IPS-11a (cell line): ENCODE data around the gene ADAR.
A peak's percentile ranks its signal among the peaks of the same experiment; 100 is the strongest.
"Not testable (repeated sequence)": the region's sequence is repeated elsewhere in the genome, so short reads cannot be mapped to it uniquely, and the experiment has no call there.

Experiments
- H3K4me3 ChIP-seq: one replicate; pipeline ENCODE4 v1.5.1; 2013; ENCODE audit warnings: low read depth, low read length, control low read depth

ADAR gene, protein sequence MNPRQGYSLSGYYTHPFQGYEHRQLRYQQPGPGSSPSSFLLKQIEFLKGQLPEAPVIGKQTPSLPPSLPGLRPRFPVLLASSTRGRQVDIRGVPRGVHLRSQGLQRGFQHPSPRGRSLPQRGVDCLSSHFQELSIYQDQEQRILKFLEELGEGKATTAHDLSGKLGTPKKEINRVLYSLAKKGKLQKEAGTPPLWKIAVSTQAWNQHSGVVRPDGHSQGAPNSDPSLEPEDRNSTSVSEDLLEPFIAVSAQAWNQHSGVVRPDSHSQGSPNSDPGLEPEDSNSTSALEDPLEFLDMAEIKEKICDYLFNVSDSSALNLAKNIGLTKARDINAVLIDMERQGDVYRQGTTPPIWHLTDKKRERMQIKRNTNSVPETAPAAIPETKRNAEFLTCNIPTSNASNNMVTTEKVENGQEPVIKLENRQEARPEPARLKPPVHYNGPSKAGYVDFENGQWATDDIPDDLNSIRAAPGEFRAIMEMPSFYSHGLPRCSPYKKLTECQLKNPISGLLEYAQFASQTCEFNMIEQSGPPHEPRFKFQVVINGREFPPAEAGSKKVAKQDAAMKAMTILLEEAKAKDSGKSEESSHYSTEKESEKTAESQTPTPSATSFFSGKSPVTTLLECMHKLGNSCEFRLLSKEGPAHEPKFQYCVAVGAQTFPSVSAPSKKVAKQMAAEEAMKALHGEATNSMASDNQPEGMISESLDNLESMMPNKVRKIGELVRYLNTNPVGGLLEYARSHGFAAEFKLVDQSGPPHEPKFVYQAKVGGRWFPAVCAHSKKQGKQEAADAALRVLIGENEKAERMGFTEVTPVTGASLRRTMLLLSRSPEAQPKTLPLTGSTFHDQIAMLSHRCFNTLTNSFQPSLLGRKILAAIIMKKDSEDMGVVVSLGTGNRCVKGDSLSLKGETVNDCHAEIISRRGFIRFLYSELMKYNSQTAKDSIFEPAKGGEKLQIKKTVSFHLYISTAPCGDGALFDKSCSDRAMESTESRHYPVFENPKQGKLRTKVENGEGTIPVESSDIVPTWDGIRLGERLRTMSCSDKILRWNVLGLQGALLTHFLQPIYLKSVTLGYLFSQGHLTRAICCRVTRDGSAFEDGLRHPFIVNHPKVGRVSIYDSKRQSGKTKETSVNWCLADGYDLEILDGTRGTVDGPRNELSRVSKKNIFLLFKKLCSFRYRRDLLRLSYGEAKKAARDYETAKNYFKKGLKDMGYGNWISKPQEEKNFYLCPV

DNA sequence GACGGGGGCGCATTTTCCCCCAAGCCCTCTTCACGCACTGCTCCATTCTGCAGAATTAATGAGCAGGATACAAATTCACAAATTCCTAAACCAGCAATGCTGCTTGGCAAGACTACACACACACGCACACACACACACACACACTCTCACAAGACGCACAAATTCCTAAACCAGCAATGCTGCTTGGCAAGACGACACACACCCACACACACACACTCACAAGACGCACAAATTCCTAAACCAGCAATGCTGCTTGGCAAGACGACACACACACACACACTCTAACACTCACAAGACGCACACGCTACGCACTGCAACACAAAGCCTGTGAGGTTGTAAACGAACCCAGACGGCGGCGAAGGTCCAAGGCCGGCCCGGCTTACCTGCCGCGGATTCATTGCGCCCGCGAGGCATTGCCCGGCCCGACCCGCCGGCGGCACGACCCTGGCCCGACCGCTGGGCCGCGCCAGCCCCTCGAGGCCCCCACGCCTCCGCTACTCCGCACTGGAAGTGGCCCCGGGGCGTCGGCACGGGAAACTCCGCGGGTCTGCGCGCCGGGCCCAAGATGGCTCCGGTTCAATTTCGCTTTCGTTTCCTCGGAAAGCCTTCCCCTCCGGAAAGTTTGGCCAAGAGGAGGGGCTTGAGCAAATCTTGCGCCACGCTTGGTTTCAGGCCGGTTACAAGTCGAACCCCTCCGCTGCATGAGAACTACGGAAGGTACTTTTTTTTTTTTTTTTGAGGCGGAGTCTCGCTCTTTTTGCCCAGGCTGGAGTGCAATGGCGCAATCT, at the start of gene ADAR:
ADAR (minus strand) TSS at position 578 of the 788 bp plus-strand sequence; CDS start at position 398, 180 bp downstream.
- peak within 1 kb of the TSS; percentile 96 for H3K4me3 ChIP-seq

DNA sequence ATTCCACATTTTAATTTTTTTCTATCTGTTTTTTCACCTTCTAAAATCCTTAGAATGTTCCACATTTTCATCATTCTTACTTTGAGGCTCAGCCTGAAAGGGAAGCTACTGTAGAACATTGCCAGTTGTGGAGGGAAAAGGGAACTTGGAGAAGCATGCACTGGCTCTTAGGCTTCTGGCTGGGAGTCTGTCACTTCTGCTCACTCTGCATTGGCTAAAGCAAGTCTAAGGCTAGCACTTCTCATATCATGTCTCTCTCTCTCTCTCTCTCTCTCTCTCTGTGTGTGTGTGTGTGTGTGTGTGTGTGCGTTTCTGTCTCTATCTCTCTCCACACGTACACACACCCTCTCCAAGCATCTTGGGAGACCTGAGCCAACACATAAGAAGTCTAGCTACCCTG, 49.6 kb upstream of the ADAR start:
- H3K4me3 ChIP-seq, result no peak overlapping the region

DNA sequence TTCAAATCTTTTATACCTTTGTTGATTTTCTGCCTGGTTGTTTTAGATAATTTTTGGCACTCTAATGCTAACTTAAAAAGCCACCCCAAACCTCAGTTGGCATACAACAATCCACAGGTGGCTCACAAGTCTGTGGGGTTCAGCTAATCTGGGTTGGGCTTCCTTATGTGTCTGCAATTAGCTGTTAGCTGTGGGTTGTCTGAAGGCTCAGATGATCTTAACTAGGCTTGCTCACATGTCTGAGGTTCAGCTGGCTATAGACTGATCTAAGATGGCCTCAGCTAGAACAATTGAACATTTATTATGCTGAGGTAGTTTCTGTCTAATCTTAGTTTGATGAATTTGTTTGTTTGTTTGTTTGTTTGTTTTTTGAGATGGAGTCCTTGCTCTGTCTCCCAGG, 44.9 kb upstream of the ADAR start:
- no peak overlapping the region for H3K4me3 ChIP-seq

DNA sequence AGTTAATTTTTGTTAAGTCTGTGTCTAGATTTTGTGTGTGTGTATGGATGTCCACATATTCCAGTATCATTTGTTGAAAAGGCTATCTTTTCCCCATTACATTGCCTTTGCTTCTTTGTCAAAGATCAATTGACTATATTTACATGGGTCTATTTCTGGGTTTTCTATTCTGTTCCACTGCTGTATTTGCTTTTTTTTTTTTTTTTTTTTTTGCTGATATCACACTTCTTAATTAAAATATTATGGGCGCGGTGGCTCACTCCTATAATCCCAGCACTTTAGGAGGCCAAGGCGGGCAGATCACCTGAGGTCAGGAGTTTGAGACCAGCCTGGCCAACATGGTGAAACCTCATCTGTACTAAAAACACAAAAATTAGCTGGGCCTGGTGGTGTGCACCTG, 36.7 kb upstream of the ADAR start:
- not testable (repeated sequence) for H3K4me3 ChIP-seq

DNA sequence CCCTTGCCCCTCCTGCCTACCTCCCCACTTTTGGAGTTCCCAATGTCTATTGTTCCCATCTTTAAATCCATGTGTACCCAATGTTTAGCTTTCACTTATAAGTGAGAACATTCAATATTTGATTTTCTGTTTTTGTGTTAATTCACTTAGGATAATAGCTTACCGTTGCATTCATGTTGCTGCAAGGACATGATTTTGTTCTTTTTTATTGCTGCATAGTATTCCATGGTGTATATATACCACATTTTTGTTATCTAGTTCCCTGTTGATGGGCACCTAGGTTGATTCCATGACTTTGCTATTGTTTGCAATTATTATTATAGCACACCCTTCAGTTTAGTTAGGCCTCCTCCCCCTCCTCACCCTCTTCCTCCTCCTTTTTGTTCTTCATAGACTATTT, 33.5 kb upstream of the ADAR start:
- no peak overlapping the region for H3K4me3 ChIP-seq

DNA sequence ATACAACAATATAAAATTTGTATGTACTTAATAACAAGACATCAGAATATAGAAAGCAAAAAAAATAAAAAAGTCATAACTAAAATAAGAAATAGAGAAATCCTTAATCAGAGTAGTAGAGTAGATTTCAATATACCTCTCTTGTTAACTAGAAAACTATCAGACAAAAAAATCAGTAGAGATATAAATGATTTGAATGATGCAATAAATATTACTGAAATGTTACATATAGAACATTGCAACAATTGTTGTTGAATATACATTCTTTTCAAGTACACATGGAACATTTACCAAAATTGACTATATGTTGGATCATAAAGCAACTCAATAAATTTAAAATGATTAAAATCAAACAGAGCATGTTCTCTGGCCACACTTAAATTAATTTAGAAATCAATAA, 31.9 kb upstream of the ADAR start:
- no peak overlapping the region for H3K4me3 ChIP-seq

DNA sequence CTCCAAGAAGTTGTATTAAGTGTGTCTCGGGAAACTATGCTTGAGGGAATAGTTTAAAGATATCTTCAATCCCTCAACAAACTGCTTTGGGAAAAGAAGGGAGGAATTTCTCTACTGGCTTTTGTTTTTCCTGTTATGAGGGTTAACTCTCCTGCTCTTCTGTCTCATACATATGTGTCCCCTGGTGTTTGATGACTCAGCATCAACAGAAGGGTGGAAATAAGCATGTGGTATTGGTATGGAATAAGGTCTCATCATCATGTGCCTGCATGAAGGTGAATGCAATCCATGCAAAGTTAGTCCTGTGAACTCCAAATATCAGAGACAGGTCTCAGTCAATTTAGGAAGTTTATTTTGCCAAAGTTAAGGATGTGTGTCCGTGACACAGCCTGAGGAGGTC, 27.2 kb upstream of the ADAR start:
- H3K4me3 ChIP-seq, result no peak overlapping the region

DNA sequence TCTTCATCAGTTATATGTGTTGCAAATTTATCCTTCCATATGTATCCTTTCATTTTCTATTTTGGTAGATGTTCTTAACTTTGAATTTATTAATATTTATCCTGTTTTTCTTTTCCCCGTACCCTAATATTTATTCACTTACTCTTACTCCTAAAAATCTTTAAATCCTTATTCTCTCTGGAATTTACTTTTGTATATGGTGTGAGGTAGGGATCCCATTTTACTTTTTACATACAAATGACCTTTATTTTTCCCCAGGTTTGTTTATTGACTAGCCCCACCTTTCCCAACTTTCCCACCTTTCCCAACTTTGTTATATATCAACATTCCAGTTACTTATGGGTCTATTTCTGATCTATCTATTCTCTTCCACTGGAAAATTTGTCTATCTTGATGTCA, 21.7 kb upstream of the ADAR start:
- H3K4me3 ChIP-seq, result no peak overlapping the region

DNA sequence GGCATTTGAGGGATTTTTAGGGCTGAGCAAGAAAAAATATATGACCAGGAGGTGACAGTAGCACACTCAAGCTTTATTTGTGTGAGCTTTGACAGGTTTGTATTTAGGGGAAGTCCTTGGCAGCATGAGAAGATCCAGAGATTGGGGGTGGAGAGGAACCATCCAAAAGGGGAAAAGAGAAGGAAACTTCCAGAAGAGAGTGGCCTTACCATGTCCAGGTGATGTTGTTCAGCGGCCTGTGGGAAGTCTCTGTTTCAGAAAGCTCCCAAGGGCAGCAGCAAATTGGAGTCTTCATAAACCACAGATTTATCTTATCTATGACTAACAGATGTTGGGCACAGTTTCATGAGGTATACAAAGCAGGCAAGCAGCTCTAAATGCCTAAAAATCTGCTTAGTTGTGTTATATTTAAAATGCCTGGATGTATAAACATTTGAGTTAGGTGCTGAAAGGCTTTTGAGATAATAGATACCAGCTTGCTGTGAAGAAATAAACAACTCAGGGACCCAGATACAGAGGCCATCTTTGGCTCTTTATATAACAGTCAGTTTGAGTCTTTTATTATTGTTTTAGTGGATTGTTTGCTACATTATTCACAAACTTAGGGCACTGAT, 21.2 kb upstream of the ADAR start:
- H3K4me3 ChIP-seq, result no peak overlapping the region

DNA sequence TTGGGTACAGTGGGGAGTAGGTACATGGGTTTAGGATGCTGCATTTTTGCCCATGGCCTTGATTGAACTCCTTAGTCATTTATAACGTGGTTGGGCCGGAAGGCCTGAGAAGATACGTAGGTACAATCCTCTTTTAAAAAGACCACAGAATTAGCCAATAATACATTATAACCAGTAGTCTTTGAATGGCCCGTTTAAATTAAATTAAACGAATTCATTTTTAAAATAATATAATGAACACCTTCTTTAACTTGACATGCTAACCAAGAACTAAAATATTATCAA, 20.1 kb upstream of the ADAR start:
- H3K4me3 ChIP-seq, result peak overlapping the region; percentile 87

DNA sequence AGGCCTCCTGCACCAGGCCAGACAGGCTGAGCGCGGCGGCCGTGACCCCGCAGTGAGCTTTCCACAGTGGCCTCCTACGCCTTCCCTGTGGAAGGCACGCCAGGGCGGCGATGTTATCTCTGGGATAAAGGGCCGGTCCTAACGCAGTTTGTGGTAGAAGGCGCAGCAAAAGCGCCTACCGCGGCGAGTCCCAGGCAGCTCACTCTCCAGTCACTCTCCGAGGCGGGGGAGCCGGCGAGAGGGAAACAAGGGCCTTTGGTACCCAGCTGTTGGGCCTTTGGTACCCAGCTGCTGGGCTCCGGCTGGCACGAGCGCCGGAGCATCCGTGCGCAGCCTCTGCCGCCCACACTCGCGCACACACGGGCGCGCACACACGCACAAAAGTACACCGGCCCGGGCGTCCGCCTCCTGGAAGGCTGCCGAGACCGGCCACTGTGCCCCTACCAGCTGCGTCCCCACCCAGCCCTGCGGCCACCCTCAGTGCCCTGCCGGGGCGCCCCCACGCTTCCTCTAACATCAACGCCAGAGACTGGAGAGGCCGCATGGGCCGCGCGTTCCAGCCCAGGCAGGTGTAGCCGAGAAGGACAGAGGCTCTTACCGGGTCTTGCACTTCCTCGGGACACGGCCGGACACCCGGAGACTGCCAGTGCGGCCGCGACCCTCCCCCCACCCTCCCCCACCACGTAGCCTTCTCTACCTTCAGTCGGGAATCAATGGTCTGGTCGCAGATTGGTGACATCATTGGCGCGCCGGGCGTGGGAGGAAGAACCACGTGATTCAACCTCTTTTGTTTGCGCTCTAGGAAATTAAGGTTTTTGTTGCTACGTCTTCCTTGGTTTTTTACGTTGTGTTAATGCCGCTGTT, 19.5 kb upstream of the ADAR start:
- peak overlapping the region; percentile 87 for H3K4me3 ChIP-seq

DNA sequence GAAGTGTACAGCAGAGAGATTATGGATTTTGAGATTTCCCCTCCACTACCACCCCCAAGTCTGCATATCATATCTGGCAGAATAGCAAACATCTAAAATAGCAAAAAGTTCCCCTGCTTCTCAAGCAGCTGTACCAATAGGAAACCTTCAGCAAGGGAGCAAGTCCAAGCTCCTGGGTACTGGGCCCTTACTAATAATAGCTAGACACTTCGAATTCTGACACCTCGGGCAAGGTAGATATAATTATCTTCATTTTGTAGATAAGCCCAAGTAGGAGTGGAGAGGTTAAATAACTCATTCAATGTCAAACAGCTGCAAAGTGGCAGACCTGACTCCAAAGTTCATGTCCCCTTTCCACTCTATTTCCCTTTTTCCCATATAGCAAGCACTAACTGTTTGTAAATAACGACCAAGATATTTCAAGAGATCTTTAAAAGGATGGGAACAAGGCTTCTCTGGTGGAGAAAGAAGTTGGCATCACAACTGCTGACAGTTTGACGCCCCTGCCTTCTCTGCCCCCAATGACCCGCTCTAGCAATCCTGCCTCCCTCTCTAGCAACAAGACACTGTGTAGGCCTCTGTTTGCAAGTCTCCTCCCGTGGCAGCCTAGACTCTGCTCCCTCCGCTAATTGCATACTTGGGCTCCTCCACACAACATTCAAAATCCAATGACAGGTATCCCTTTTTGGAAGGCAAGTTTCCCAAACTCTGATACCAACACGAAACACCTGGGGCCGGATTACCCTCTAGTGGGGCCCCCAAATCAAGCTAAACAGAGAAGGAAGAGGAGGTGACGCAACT, 18.7 kb upstream of the ADAR start:
- peak overlapping the region; percentile 87 for H3K4me3 ChIP-seq

DNA sequence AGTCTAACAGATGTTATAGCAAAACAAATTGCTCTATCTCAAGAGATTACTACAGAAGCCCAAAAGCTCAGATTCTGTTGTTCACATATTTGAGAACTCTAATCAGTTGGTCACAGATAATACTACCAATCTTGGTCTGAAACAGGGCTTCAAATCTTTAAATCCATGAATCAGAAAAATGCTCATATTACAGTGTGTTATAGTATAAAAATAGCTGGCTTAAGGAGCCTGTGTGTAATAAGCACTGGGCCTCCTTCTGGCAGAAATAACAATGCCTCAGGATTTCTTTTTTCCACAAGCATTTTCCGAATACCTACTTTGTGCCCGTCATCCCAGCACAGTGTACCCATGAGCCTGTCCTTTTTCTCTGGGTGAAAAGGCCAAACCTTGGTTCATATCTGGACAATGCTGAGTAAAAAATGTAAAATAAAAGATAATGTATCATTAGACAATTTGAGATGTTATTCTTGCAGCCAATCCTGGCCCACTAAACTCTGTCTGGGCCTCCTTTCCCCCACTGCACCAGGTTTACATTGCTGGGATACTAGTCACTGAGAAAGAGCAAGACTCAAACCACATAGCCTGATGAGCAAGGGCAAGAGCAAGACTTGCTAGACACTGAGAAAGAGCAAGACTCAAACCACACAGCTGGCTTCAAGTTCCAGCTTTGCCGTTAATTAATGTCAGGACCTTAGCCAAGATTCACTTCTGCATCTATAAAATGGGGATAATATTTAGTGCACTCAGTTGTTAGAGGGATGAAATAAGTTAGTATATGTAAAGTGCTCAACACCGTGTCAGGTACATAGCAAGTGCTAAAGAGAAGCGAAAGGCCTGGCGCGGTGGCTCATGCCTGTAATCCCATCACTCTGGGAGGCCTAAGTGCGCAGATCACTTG, 17.0 kb upstream of the ADAR start:
- H3K4me3 ChIP-seq, result no peak overlapping the region

DNA sequence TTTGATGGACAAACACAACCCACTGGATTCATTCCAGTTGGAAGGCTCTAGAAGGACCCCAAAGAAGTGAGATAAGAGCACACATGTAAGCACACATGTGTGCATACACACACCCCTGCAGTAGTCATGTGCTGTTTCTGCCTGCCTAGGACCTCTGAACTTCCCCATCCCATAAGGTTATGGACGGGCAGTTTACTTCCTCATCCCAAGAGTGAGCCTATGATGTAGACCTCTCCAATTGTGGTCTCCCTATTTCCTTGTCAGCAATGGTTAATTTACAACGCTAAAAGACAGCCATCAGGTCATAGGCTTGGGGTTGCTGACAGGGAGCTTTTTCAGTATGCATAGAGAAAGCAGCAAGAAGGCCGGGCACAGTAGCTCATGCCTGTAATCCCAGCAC, 15.4 kb upstream of the ADAR start:
- no peak overlapping the region for H3K4me3 ChIP-seq

DNA sequence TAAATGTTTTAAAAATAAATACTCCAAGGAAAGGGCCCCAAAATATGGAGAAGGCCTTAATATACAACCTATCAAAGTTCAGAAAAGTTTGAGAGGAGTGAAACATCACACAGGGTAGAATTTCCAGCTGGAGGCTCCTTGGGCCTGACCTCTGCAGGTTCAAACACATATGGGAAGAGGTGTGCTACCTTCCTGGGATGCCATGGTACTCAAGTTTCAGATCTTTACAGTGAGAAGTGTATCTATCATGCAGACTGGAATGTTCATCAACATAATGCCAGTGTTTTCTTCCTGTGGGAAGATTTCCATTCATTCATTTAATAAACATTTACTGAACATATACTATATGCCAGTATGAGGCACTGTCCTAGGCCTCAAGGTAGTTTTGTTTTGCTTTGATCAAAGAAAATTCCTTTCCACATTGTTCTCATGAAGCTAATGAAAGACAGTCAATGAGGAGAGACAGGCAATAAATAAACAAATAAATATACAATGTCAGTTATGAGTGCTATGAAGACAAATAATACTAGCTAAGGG, 14.6 kb upstream of the ADAR start:
- H3K4me3 ChIP-seq, result no peak overlapping the region

DNA sequence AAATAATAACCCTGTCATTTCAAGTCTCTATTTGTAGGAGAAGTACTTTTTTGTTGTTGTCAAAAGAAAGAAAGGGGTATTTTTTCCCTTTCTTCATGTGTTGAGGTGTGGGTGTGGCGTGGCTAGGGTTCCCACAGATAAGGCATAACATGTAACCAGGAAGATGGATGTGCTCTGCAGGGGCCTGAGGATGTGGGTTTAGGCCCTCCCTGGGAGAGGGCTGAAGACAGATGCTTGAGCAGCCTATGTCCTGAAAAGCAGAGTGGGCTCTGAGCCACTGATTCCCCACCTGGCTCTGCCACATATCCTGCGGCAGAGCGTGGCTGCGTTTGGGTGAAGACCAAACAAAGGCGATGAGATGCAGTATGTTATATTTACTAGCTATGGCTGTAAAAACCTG, 13.9 kb upstream of the ADAR start:
- H3K4me3 ChIP-seq, result no peak overlapping the region

DNA sequence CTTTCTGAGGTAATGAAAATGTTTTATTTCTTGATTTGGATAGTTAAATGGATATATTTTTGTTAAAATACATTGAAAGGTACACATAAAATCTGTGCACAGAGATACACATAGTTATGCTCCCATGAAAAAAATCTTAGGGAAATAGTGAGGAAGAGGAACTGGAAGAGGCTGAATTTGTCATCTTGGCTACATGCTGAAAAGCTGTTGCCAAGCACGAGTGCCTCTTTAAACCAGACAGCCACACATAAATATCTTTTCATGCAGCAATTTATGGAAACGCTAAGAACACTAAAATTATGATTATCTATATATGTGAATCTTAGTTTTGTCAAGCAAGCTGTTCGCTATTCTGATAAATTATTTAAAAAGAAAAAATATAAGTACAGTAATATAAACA, 12.8 kb upstream of the ADAR start:
- no peak overlapping the region for H3K4me3 ChIP-seq
